Right ventricle myocardium superior (tissue), 1 donor: ENCODE data around the gene NUDT8. TPM values are rescaled to one million over a fixed set of nuclear protein-coding genes. Genes with fewer than 3 reads are reported as not detected.

Source experiments
- ATAC-seq: fragments of 200-7000 bp; cut with Tn5 transposase; one replicate; pipeline ENCODE4 v1.9.1; 2020; ENCODE audit warnings: mild to moderate bottlenecking; ENCODE audit not compliant: poor library complexity
- DNase-seq: peaks from one replicate; pipeline ENCODE4 v3.0.0-alpha.2; 2020
- intact Hi-C: fragments of 100-400 bp; cut with DNase I; formaldehyde crosslinking; loops from one replicate; pipeline ENCODE4 v1.11.2; 2022
- long read RNA-seq: library from polyadenylated mRNA; unstranded; transcript quantifications from one replicate; pipeline ENCODE4 v2.0.0, GENCODE V29; 2021
- total RNA-seq: library from RNA; stranded (reverse); fragmentation: NEBNext Ultra II Directional; extraction: Animal tissue kit (Norgen Biotek cat#: 25700); gene quantifications from one replicate; pipeline ENCODE4 v1.2.1, GENCODE V29; 2021
- donor health status: DM: no; HTN: yes; CAD: no; lungs with severe emphysema.

NUDT8 gene
- total RNA-seq: 110 TPM
- long read RNA-seq, transcript NUDT8-202 (4 exons, 728 nt): major isoform, 66 of 97 reads
- long read RNA-seq, transcript NUDT8-201 (3 exons, 809 nt): minor isoform, 19 of 97 reads
- long read RNA-seq, partial matches to known transcripts: 1 of 97 reads
- long read RNA-seq, other reads (novel, unspliced or antisense): 10 of 97 reads

DNA sequence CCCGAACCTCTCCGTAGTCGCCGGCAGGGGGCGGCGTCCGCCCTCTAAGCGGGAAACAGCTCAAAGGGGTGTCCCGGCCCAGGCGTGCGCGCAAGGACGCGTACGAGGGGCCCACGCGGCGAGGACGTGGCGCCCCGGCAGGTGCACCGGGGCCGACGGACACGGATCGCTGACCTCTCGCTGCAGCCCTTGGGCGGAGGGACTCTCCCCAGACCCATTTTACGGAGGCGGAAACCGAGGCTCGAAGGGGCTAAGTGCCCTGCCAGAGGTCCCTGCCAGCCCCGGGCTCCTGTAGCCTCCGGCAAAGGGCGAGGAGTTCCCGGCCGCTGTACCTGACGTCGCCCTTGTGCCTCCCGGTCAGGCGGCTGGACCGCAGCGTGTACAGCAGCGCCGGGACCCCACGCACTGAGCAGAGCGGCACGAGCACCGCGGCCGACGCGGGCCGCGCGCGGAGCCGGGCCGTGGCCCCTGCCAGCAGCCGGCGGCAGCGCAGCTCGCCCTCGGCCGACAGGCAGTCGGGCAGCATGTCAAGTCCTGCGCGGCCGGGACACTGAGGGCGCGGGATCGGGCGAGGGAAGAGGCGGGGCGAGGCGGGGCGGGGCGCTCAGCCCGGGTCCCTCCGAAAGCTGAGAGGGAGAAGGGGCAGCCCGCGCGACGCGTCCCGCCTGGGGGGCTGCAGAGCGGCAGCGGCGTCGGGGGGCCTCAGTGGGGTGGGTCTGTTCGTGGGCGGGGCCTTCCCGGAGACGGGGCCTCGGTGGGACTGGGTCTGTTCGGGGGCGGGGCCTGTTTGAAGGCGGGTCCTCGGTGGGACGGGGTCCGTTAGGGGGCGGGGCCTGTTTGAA lies at the start of gene NUDT8:
Gene NUDT8, minus strand, starts transcription at position 552 of the 842 bp plus-strand sequence. Its CDS starts 26 bp downstream, at position 526.
- ATAC-seq: peak; percentile 89
- peak; percentile 93 for DNase-seq
- intact Hi-C loops: no loop called here

GRCh38 chr11:67675058-67675747 lies 45.5 kb upstream of the NUDT8 start:
- DNase-seq (no peak), ATAC-seq (no peak)
- intact Hi-C loops: no loop called here

GRCh38 chr11:67674442-67674871 lies 44.7 kb upstream of the NUDT8 start, which contains the start of gene ALDH3B2:
Gene ALDH3B2, minus strand, starts transcription at chr11:67674623. Its CDS starts 7,688 bp downstream, at chr11:67666935.
- no peak for ATAC-seq
- intact Hi-C loops: no loop called here

GRCh38 chr11:67673902-67674301 lies 44.2 kb upstream of the NUDT8 start:
- DNase-seq (no peak), ATAC-seq (no peak)
- intact Hi-C loops: no loop called here

More at GRCh38 chr11:67674442-67674871, 44.7 kb upstream of the NUDT8 start, which contains the start of gene ALDH3B2:
- DNase-seq: no peak

DNA sequence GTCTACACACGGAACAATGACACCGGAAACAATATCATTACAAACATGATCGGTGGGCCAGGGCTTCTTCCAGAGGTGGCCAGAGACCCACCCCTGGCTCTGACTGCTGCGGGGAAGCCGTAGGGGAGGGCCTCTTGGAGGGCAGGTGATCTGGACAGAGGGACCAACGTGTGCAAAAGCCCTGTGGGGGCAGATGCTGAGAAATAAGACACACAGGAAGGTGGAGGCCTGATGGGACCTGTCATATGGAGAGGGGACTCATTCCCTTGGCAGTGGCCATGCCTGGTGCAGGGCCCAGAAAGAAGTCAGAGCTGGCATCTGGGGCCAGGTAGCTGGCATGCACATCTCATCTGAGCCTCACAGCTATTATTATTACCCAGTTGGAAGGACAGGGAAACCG lies 43.6 kb upstream of the NUDT8 start:
- DNase-seq (no peak), ATAC-seq (no peak)
- intact Hi-C loops: no loop called here

DNA sequence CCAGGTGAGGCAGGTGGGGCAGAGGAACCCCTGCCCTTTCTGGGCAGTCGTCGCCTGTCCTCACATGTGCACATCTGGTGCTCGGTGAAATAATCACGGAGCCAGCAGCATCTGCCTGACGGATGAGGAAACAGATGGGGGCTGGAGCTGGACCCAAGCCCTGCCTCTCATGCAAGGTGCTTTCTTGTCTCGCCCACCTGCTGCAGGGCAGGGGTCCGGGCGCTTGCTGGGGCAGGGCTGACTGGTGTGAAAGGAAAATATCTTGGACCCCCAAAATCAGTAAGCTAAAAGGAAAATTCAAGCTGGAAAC lies 41.4 kb upstream of the NUDT8 start:
- intact Hi-C loops: no loop called here
- DNase-seq (no peak), ATAC-seq (no peak)

GRCh38 chr11:67670316-67671210 lies 40.8 kb upstream of the NUDT8 start:
- intact Hi-C loops: no loop called here
- no peak for ATAC-seq
- no peak for DNase-seq

GRCh38 chr11:67668192-67668551 lies 38.4 kb upstream of the NUDT8 start:
- no peak for DNase-seq
- intact Hi-C loops: no loop called here
- no peak for ATAC-seq

DNA sequence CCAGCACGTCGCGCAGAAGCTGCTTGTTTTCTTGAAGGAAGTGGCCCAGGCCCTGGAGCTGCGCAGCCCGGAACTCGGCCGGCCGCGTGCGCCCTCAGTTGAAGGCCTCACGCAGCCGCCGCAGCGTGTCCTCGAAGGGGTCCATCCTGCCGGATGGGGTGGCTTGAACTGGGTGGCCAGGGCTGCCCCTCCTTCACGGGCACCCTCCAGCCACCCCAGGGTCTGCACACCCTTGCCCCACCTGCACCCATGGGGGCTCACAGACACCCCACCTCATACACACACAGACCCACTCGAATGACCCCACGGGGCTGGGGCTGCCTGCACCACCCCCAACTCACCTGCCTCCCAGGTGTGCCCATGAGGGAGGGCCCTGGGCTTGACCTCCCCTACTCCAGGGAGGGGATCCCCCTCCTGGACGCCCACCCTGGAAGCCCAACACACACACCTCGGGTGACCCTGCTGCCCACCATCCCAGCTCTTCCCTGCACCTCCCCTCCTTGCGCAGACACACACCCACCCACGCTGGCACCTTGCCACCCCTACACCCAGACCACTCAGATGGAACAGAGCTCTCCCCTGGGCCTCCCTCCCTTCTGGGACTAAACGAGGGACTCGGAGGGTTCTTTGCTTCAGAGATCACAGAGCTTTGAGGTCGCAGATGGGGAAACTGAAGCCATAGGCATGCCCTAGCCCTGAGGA lies 37.9 kb upstream of the NUDT8 start:
- DNase-seq (no peak), ATAC-seq (no peak)
- intact Hi-C loops: no loop called here

DNA sequence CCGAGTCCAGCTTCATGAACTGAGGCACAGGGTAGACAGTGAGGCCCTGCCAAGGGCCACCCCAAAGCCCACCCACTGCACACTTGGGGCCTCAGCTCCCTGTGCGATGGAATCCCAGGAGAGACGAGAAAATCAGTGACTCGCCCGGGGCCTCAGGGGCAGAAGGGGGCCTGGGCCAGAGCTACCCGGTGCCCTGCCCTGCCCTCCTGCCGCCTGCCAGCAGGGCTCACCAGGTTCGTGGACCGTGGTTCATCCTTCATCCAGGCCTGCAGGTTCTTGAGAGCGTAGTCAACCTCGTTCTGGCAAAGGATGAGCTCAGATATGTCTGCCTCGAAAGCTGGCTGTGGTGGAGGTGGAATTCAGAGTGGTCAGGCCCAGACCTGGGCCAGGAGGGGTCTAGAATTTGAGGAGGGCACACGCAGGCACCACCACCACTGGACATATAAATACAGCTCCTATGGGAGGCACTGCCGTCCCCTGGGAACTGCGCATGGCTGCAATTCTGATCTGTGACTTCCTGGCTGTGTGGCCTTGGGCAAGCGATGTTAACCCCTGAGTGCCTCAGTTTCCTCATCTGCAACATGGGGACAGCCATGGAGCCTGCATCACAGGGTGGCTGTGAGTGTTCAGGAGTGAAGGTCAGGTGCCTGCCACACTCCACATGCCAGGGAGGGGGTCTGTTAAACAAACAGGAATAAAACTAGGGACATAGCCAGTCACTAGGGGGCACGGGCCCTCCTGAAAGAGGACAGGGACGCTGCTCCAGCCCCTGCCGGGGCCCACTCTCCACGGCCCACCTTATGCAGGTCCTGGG lies 37.1 kb upstream of the NUDT8 start:
- ATAC-seq: no peak

DNA sequence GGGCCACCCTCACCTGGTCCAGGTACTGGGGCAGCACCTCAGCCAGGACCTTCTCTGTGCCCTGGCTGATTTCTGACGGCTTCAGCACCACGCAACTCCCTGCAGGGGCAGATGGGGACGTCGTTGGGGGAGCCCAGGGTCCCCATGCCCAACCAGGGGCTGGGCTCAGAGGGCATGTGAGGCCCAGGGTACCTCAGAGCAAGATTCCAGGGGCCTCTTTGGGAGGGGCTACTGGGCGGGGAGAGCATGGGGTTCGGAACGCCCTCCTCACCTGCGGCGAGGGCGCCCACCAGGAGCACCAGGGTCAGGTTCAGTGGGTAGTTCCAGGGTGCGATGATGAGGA lies 36.5 kb upstream of the NUDT8 start:
- ATAC-seq (no peak), DNase-seq (no peak)
- intact Hi-C loops: no loop called here

More for the DNA sequence above, 37.1 kb upstream of the NUDT8 start:
- intact Hi-C loops: no loop called here
- no peak for DNase-seq

DNA sequence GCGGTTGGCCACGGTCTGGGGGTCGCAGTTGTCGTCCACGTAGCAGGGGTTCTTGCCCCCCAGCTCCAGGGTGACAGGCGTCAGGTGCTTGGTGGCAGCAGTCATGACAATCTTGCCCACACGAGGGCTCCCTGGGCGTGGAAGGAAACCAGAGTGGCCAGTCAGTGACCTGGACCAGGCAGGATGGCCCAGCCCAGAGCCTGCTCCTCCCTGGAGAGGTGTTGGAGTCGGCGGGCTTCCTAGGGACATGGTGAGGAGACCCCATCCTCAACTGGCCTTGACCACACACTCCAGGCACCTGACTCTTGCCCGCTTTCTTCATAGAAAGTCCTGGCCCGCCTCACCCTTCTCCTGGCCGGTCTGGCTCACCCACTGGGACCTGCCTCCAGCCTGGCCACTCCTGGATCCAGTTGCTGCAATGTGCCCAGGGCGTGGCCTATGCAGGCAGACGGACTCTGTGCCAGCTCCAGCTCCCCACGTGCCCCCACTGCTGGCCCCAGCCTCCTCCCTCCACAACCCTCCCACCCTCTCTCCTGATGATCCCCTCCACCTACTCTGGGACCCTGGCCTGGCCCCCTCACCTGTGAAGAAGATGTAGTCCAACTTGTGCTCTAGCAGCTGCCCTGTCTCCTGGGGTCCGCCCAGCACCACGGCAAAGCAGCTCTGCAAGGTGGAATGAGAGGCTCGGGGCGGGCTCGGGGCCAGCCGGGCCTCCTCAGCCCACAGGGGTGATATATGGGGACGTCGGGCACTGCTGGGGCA lies 36.0 kb upstream of the NUDT8 start:
- no peak for DNase-seq
- peak; percentile 56 for ATAC-seq
- intact Hi-C loops: no loop called here

- DNase-seq: no peak
- no peak for ATAC-seq
- intact Hi-C loops: no loop called here
Observed at GRCh38 chr11:67664696-67665540, 35.2 kb upstream of the NUDT8 start.

- intact Hi-C loops: no loop called here
- no peak for DNase-seq
Observed at GRCh38 chr11:67664213-67664585, 34.5 kb upstream of the NUDT8 start.

DNA sequence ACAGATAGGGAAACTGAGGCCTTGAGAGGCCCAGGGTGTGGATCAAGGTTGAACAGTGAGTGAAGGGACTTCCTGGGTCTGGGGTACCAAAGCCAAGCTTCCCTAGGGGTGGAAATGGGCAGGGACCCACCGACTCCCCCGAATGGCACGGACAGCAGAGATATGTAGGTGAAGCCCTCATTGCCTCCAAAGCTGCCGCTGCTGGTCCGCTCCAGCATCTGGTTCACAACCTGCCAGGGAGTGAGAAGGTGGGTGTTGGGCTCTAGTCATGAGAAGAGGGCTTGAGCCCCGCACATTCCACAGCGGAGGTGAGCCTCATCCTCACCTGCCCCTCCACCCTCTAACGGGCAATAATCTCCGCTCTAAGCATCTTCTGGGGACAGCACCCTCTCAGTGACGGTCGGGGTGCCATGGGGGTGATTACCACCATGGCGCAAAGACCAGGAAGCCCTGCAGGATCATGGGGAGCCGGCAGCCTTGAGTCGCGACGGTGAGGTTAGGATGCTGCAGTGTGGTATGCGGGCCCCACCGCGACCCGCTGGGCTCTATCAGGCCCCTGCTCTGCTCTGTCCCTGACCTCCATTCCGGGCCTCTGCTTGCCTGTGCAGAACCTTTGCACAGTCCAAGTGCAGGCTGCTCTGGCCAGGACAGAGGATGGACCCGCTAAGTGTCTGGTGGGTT lies 33.9 kb upstream of the NUDT8 start:
- intact Hi-C loops: no loop called here
- no peak for DNase-seq

More at GRCh38 chr11:67664213-67664585, 34.5 kb upstream of the NUDT8 start:
- no peak for ATAC-seq

More for the DNA sequence above, 33.9 kb upstream of the NUDT8 start:
- ATAC-seq: no peak
